Mesendoderm (in vitro differentiated cells): Measurements from ENCODE around the gene EEF2K.

Experiments
- DNase-seq: peaks from one replicate; pipeline ENCODE4 v3.0.0; 2013
- H2AK5ac ChIP-seq: 2 replicates; pipeline ENCODE4 v1.6.1; 2013; ENCODE audit warnings: low read length, inconsistent platforms
- H2BK120ac ChIP-seq: 2 replicates; pipeline ENCODE4 v1.6.1; 2013; ENCODE audit warnings: low read depth, mild to moderate bottlenecking, low read length, moderate library complexity, mixed read lengths
- H2BK15ac ChIP-seq: replicated peaks from 2 replicates; pipeline ENCODE4 v1.6.1; 2013; ENCODE audit warnings: low read depth, mild to moderate bottlenecking, moderate library complexity
- H2BK5ac ChIP-seq: 2 replicates; pipeline ENCODE4 v1.6.1; 2013; ENCODE audit warnings: low read length, inconsistent platforms
- H3K18ac ChIP-seq: 2 replicates; pipeline ENCODE4 v1.6.1; 2013; ENCODE audit warnings: mild to moderate bottlenecking, low read length, mixed read lengths
- H3K23ac ChIP-seq: one replicate; pipeline ENCODE4 v1.6.1; 2013; ENCODE audit warnings: low read length
- H3K27ac ChIP-seq: 2 replicates; pipeline ENCODE4 v1.5.1; 2013; ENCODE audit warnings: low read depth, mild to moderate bottlenecking, inconsistent platforms, low read length, moderate library complexity
- H3K27me3 ChIP-seq: 2 replicates; pipeline ENCODE4 v1.6.1; 2013; ENCODE audit warnings: low read length, control low read depth, mild to moderate bottlenecking, inconsistent platforms; ENCODE audit not compliant: insufficient read depth, poor library complexity
- H3K36me3 ChIP-seq: 2 replicates; pipeline ENCODE4 v1.6.1; 2013; ENCODE audit warnings: low read length, inconsistent platforms; ENCODE audit not compliant: control insufficient read depth, insufficient read depth
- H3K4ac ChIP-seq: one replicate; pipeline ENCODE4 v1.6.1; 2013; ENCODE audit warnings: low read depth, mild to moderate bottlenecking, low read length, moderate library complexity
- H3K4me1 ChIP-seq: 2 replicates; pipeline ENCODE4 v1.6.1; 2013; ENCODE audit warnings: low read depth, low read length, inconsistent platforms; ENCODE audit not compliant: control insufficient read depth
- H3K4me2 ChIP-seq: 2 replicates; pipeline ENCODE4 v1.6.1; 2013; ENCODE audit warnings: low read length
- H3K4me3 ChIP-seq: 2 replicates; pipeline ENCODE4 v1.5.1; 2013; ENCODE audit warnings: mild to moderate bottlenecking, low read length
- H3K56ac ChIP-seq: one replicate; pipeline ENCODE4 v1.6.1; 2013; ENCODE audit warnings: low read length
- H3K79me1 ChIP-seq: 2 replicates; pipeline ENCODE4 v1.6.1; 2013; ENCODE audit warnings: low read length, inconsistent platforms
- H3K79me2 ChIP-seq: 2 replicates; pipeline ENCODE4 v1.6.1; 2013; ENCODE audit warnings: mild to moderate bottlenecking, low read length; ENCODE audit not compliant: control insufficient read depth, insufficient read depth
- H3K9ac ChIP-seq: 2 replicates; pipeline ENCODE4 v1.6.1; 2013; ENCODE audit warnings: low read length, inconsistent platforms
- H4K5ac ChIP-seq: one replicate; pipeline ENCODE4 v1.6.1; 2013; ENCODE audit warnings: low read length
- H4K8ac ChIP-seq: one replicate; pipeline ENCODE4 v1.6.1; 2013; ENCODE audit warnings: low read depth, mild to moderate bottlenecking, control low read depth, low read length, moderate library complexity
- WGBS: extraction: QIAGEN DNeasy Blood & Tissue Kit; methylation state at CpG from one replicate; pipeline ENCODE4 v1.1.7; 2013; ENCODE audit warnings: low lambda C conversion rate, missing lambda C conversion rate; ENCODE audit not compliant: insufficient coverage; ENCODE audit errors: extremely low coverage; 5-methylcytosine and 5-hydroxymethylcytosine counted together

EEF2K gene

GRCh38 chr16:22190081-22190775 is 15.8 kb upstream of the EEF2K start:
- Histone ChIP-seq H3K36me3 (no peaks in the 10 kb centered on the region), H4K8ac (no peak overlapping the region), H3K27me3 (no peaks in the 10 kb centered on the region), H2AK5ac (no peak overlapping the region), H2BK15ac (no peak overlapping the region), H3K56ac (peak overlapping the region; percentile 88), H3K9ac (peak overlapping the region; percentile 70), H3K4me1 (no peaks in the 10 kb centered on the region), H2BK5ac (no peak overlapping the region), H4K5ac (no peak overlapping the region), H3K18ac (no peak overlapping the region), H3K4me3 (peak overlapping the region; percentile 58), H3K4me2 (peak overlapping the region; percentile 96), H3K4ac (no peak overlapping the region), H2BK120ac (no peak overlapping the region), H3K23ac (no peak overlapping the region), H3K79me2 (no peaks in the 10 kb centered on the region), H3K79me1 (no peaks in the 10 kb centered on the region), H3K27ac (no peak overlapping the region)
- DNase-seq: no peak
- no CpG with 5 or more reads among the region's 72 CpGs for WGBS

DNA sequence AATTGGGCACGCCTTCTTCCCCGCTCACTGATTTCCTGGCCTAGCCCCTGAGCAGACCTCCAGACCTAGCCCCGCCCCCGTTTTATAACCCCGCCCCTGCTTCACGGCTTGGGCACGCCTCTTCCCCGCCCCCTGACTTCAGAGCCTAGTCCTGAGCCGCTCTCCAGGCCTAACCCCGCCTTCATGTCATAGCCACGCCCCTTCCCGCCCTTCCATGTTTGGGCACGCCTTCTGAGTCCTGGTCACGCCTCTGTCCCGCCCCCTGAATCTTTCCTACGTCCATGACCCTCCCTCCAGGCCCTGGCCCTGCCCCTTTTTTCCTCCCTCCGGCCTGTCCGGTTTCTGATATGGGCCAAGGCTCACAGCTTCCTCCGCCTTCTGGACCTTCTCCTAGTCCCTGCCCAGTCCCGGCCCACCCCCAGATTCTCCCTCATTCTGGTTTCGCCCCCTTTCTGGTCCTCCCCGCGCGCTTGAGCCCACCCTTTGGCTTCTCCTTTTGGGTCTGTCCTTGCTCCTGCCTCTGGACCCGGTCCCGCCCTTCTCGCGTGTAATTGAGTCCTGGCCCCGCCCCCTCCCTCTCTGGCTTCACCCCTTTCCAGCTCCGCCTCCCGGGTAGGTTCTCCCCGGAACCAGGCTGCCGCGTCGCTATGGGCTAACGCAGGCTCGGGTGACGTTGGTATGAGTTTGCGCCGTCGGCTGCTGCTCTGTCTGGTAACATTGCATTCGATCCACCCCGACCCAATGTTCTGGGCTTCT is 15.1 kb upstream of the EEF2K start:
- peak overlapping the region; percentile 70 for H3K9ac ChIP-seq
- WGBS: no CpG with 5 or more reads among the region's 43 CpGs
- H3K4me3 ChIP-seq: peak overlapping the region; percentile 57
- no peak overlapping the region for H3K4ac ChIP-seq
- no peak overlapping the region for H3K23ac ChIP-seq
- no peaks in the 10 kb centered on the region for H3K36me3 ChIP-seq
- DNase-seq: peak; percentile 99
- H3K27ac ChIP-seq: peak overlapping the region; percentile 47
- H4K5ac ChIP-seq: no peak overlapping the region
- H3K18ac ChIP-seq: no peak overlapping the region
- H4K8ac ChIP-seq: no peak overlapping the region
- H3K79me1 ChIP-seq: no peaks in the 10 kb centered on the region
- H2BK15ac ChIP-seq: no peak overlapping the region
- H2BK5ac ChIP-seq: no peak overlapping the region
- no peaks in the 10 kb centered on the region for H3K4me1 ChIP-seq
- no peak overlapping the region for H2AK5ac ChIP-seq
- no peak overlapping the region for H2BK120ac ChIP-seq
- H3K79me2 ChIP-seq: no peaks in the 10 kb centered on the region
- no peaks in the 10 kb centered on the region for H3K27me3 ChIP-seq
- H3K4me2 ChIP-seq: peak overlapping the region; percentile 50
- peak overlapping the region; percentile 87 for H3K56ac ChIP-seq

DNA sequence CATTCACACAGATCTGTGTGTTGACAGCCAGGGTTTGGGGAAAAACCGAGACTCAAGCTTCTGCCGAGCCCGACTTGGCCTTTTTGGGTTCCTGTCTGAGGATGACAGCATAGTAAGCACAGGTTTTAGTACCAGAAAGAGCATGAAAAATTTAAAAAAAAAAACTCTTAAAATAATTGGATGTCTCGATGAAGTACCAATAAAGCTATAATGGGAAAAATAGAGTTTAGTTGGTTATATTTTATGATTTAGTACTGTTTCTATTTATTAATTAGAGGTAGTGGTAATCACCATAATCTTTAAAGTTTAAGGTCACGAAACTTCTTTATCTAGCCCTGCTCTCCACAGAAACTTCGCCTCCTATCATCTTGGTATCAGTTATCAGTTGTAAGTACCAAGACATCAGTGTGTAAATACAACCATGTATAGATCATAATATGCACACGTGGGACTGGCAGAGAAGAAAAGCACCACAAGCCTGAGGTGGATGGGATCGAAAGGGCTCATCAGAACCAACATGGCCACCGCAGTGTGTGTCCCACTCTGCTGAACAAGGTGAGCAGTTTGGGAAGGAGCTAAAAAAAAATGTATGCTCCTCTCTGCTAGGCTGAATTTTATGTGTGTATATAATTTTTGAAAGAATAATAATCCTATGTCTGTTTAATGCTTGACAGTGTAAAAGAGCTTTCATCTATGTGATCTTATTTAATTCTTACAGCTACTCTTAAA is 14.4 kb upstream of the EEF2K start:
- Histone ChIP-seq H3K4ac (no peak overlapping the region), H3K27me3 (no peaks in the 10 kb centered on the region), H3K79me1 (no peaks in the 10 kb centered on the region), H3K9ac (peak overlapping the region; percentile 67), H4K8ac (no peak overlapping the region), H3K27ac (no peak overlapping the region), H2AK5ac (no peak overlapping the region), H3K56ac (peak overlapping the region; percentile 87), H3K23ac (no peak overlapping the region), H2BK15ac (no peak overlapping the region), H3K4me1 (no peaks in the 10 kb centered on the region), H2BK5ac (no peak overlapping the region), H3K4me3 (peak overlapping the region; percentile 22), H3K79me2 (no peaks in the 10 kb centered on the region), H3K18ac (no peak overlapping the region), H3K36me3 (no peaks in the 10 kb centered on the region), H4K5ac (no peak overlapping the region), H3K4me2 (peak overlapping the region; percentile 50), H2BK120ac (no peak overlapping the region)
- DNase-seq: no peak
- WGBS: 100% methylated on average over 1 of the region's 9 CpGs

GRCh38 chr16:22192261-22193062 is 13.6 kb upstream of the EEF2K start:
- no peak overlapping the region for H3K4me2 ChIP-seq
- H2BK5ac ChIP-seq: no peak overlapping the region
- H3K23ac ChIP-seq: no peak overlapping the region
- H3K18ac ChIP-seq: no peak overlapping the region
- H2BK15ac ChIP-seq: no peak overlapping the region
- H4K5ac ChIP-seq: no peak overlapping the region
- H3K4me3 ChIP-seq: no peak overlapping the region
- no peaks in the 10 kb centered on the region for H3K79me1 ChIP-seq
- H3K79me2 ChIP-seq: no peaks in the 10 kb centered on the region
- H2AK5ac ChIP-seq: no peak overlapping the region
- no peak overlapping the region for H4K8ac ChIP-seq
- no peak overlapping the region for H3K56ac ChIP-seq
- no peak for DNase-seq
- no peak overlapping the region for H3K4ac ChIP-seq
- H3K4me1 ChIP-seq: no peaks in the 10 kb centered on the region
- WGBS: no CpG with 5 or more reads among the region's 16 CpGs
- no peak overlapping the region for H3K9ac ChIP-seq
- H3K27me3 ChIP-seq: no peaks in the 10 kb centered on the region
- no peaks in the 10 kb centered on the region for H3K36me3 ChIP-seq
- no peak overlapping the region for H2BK120ac ChIP-seq
- no peak overlapping the region for H3K27ac ChIP-seq

DNA sequence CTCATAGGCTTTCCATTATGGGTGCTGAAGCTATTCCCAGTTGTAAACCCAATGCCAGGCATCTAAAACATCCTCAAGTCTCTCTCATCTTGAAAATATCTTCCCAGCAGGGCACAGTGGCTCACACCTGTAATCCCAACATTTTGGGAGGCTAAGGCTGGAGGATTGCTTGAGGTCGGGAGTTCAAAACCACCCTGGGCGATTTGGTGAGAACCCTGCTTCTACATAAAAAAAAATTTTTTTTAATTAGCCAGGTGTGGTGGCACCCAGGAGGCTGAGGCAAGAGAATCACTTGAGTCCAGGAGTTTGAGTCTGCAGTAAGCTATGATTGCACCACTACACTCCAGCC is 13.0 kb upstream of the EEF2K start:
- no peak overlapping the region for H3K4me3 ChIP-seq
- H2BK15ac ChIP-seq: no peak overlapping the region
- DNase-seq: no peak
- H4K5ac ChIP-seq: no peak overlapping the region
- no peak overlapping the region for H3K27ac ChIP-seq
- no CpG with 5 or more reads among the region's 2 CpGs for WGBS
- no peak overlapping the region for H3K4ac ChIP-seq
- no peaks in the 10 kb centered on the region for H3K27me3 ChIP-seq
- no peak overlapping the region for H3K4me2 ChIP-seq
- no peak overlapping the region for H3K9ac ChIP-seq
- H3K79me2 ChIP-seq: no peaks in the 10 kb centered on the region
- no peak overlapping the region for H3K23ac ChIP-seq
- H2AK5ac ChIP-seq: no peak overlapping the region
- H3K79me1 ChIP-seq: no peaks in the 10 kb centered on the region
- no peaks in the 10 kb centered on the region for H3K4me1 ChIP-seq
- no peak overlapping the region for H4K8ac ChIP-seq
- H2BK120ac ChIP-seq: no peak overlapping the region
- no peaks in the 10 kb centered on the region for H3K36me3 ChIP-seq
- no peak overlapping the region for H2BK5ac ChIP-seq
- H3K56ac ChIP-seq: no peak overlapping the region
- H3K18ac ChIP-seq: no peak overlapping the region
